PFSK-1 (cell line): ENCODE results near the gene FRMPD4.

Experiments
- FOXP2 ChIP-seq: optimal IDR thresholded peaks from 2 replicates; pipeline ENCODE3; 2011; ENCODE audit warnings: borderline replicate concordance, control low read depth, inconsistent platforms; ENCODE audit not compliant: insufficient read depth; ENCODE audit errors: extremely low read length, extremely low read depth
- POLR2AphosphoS5 ChIP-seq: IDR thresholded peaks from 2 replicates; pipeline ENCODE4 v1.6.1; 2012; ENCODE audit warnings: low read depth, mild to moderate bottlenecking, control low read depth, low read length, moderate library complexity
- SIN3A ChIP-seq: IDR thresholded peaks from 2 replicates; pipeline ENCODE4 v1.6.1; 2012; ENCODE audit warnings: mild to moderate bottlenecking, low read length, moderate library complexity, borderline replicate concordance; ENCODE audit not compliant: insufficient read depth
- TAF1 ChIP-seq: IDR thresholded peaks from 2 replicates; pipeline ENCODE4 v1.6.1; 2012; ENCODE audit warnings: low read length, control low read depth, borderline replicate concordance; ENCODE audit not compliant: insufficient read depth
- TF ChIP-seq, protein P1 (sequence below), 2 experiments: IDR thresholded peaks; 2 replicates each; pipeline versions ENCODE4 v1.6.1 to v1.8.0; 2011 to 2012; ENCODE audit warnings: low read depth in 2 of 2, low read length in 2 of 2, control low read depth in 1 of 2, inconsistent platforms in 1 of 2, mild to moderate bottlenecking in 1 of 2, moderate library complexity in 1 of 2; ENCODE audit not compliant: insufficient read depth in 1 of 2

The FRMPD4 gene

GRCh38 chrX:12419591-12419990, 281.3 kb downstream of the FRMPD4 start:
- no peak for TF ChIP-seq FOXP2

DNA sequence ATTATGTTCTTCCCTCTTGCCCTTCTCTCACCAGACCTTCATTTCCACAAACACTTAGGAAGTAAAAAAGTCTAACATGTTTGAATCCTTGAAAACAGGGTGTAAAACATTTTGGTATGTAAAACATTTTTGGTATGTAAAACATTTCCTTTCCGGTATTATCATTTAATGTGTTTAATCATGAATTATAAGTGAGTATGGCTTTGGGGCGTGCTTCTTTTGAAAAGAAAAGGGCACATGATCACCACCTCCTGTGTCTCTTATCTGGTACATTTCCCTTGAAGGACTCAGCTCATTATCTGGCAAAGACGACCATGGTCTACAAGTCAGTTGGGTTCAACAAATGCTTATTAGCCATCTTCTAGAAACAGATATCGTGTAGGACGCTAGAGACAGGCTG, 283.6 kb downstream of the FRMPD4 start:
- TF ChIP-seq POLR2AphosphoS5, result no peak
- no peak for TF ChIP-seq TAF1
- TF ChIP-seq SIN3A, result no peak
- TF ChIP-seq FOXP2, result no peak
- TF ChIP-seq, protein P1, sequence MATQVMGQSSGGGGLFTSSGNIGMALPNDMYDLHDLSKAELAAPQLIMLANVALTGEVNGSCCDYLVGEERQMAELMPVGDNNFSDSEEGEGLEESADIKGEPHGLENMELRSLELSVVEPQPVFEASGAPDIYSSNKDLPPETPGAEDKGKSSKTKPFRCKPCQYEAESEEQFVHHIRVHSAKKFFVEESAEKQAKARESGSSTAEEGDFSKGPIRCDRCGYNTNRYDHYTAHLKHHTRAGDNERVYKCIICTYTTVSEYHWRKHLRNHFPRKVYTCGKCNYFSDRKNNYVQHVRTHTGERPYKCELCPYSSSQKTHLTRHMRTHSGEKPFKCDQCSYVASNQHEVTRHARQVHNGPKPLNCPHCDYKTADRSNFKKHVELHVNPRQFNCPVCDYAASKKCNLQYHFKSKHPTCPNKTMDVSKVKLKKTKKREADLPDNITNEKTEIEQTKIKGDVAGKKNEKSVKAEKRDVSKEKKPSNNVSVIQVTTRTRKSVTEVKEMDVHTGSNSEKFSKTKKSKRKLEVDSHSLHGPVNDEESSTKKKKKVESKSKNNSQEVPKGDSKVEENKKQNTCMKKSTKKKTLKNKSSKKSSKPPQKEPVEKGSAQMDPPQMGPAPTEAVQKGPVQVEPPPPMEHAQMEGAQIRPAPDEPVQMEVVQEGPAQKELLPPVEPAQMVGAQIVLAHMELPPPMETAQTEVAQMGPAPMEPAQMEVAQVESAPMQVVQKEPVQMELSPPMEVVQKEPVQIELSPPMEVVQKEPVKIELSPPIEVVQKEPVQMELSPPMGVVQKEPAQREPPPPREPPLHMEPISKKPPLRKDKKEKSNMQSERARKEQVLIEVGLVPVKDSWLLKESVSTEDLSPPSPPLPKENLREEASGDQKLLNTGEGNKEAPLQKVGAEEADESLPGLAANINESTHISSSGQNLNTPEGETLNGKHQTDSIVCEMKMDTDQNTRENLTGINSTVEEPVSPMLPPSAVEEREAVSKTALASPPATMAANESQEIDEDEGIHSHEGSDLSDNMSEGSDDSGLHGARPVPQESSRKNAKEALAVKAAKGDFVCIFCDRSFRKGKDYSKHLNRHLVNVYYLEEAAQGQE (IDR thresholded peaks at IDR 0.05; ENCODE audit: insufficient read depth in 1 of 2, low read depth in 2 of 2, low read length in 2 of 2), result no peak

DNA sequence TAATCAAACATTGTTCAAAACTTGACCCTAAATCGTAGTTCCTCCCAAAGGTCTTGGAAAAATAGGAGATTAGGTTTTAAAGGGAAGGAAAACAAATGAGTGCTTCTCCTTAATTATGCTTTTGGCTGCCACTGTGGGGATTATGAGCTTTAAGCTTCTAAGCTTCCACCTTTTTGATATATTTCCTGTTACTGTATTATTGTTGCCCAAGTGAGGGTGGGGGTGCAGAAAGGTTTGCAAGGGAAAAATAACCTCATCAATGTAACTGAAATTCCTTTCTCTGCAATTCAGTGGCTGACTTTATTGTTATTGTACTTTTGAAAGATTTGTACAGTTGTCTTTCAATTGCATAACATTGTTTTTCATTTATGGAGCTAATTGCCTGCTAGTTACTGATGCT, 285.1 kb downstream of the FRMPD4 start:
- TF ChIP-seq, protein P1 (IDR thresholded peaks at IDR 0.05; ENCODE audit: insufficient read depth in 1 of 2, low read depth in 2 of 2, low read length in 2 of 2), result no peak
- TF ChIP-seq TAF1 (no peak), POLR2AphosphoS5 (no peak), FOXP2 (no peak), SIN3A (no peak)

DNA sequence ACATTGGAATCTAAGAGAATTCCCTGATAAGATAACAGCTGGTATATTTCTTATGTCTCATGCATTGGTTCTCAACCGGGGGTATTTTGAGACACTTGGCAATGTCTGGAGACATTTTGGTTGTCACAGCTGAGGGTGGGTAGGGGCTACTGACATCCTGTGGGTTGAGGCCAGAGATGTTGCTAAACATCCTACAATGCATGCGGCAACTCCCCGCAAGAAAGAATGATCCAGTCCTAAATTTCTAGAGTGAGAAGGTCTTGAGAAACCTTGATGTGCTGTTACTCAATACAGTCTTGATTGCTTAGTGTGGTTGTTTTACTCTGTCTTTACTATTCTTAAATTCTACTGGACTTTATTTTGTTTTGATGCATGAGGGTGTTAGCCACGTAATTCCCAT, 287.2 kb downstream of the FRMPD4 start:
- TF ChIP-seq SIN3A, result no peak
- TF ChIP-seq TAF1, result no peak
- TF ChIP-seq FOXP2, result no peak

DNA sequence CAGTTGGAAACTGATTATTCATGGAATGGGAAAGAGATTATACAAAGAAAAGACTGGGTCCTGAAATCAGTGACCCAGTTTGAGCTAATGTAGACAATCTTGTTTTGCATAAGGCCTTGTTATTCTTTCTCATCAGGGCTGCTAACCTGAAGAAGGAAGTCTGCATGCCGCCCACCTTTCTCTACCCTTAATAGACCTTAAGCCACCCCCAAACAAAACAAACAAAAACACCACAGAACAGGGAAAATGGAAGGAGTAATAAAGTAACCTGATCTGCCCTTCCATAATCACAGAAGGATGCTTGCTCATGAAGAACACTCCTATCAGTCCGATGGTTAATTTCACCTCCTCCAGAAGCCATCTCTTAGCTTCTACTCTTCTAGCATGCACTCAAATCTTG, 288.1 kb downstream of the FRMPD4 start:
- TF ChIP-seq, protein P1 (IDR thresholded peaks at IDR 0.05; ENCODE audit: insufficient read depth in 1 of 2, low read depth in 2 of 2, low read length in 2 of 2), result no peak
- no peak for TF ChIP-seq SIN3A
- no peak for TF ChIP-seq TAF1
- no peak for TF ChIP-seq POLR2AphosphoS5
- TF ChIP-seq FOXP2, result no peak

GRCh38 chrX:12434493-12434892, 296.2 kb downstream of the FRMPD4 start:
- TF ChIP-seq POLR2AphosphoS5 (no peak), SIN3A (no peak), TAF1 (no peak), FOXP2 (no peak)
- TF ChIP-seq, protein P1 (IDR thresholded peaks at IDR 0.05; ENCODE audit: insufficient read depth in 1 of 2, low read depth in 2 of 2, low read length in 2 of 2), result no peak
